T47D (cell line): ENCODE measurements around the gene AKIRIN2.

Source experiments
- DNase-seq, 2 experiments: peaks; one replicate each; pipeline versions ENCODE4 v3.0.0 to v3.0.0-alpha.2; 2011 to 2012; ENCODE audit warnings: low read depth in 1 of 2, low spot score in 1 of 2
- JUND ChIP-seq: IDR thresholded peaks from 2 replicates; pipeline ENCODE4 v1.6.1; 2012; ENCODE audit warnings: low read depth
- in situ Hi-C: cut with HindIII; loops from 2 replicates; pipeline ENCODE4 v1.10.0; 2016; ENCODE audit warnings: low sequenced_read_pairs, low pct_unique_long_range_greater_than_20kb

The AKIRIN2 gene

GRCh38 chr6:87669051-87669450 lies 33.0 kb downstream of the AKIRIN2 start:
- TF ChIP-seq JUND, result no peak
- in situ Hi-C loops, result no loop called here
- peak; percentile 25 to 49 for DNase-seq

GRCh38 chr6:87668013-87668412 lies 34.0 kb downstream of the AKIRIN2 start:
- TF ChIP-seq JUND, result no peak
- in situ Hi-C loops, result no loop called here
- no peak for DNase-seq

GRCh38 chr6:87667032-87667431 lies 35.0 kb downstream of the AKIRIN2 start:
- in situ Hi-C loops, result no loop called here
- no peak for TF ChIP-seq JUND
- no peak for DNase-seq

- in situ Hi-C loops, result no loop called here
- no peak for TF ChIP-seq JUND
- no peak for DNase-seq
Measured at GRCh38 chr6:87664921-87665485, 37.0 kb downstream of the AKIRIN2 start.

- DNase-seq, result no peak
- TF ChIP-seq JUND, result no peak
- in situ Hi-C loops, result no loop called here
Measured at GRCh38 chr6:87663434-87663833, 38.6 kb downstream of the AKIRIN2 start.

GRCh38 chr6:87661503-87661902 lies 40.5 kb downstream of the AKIRIN2 start:
- in situ Hi-C loops, result no loop called here
- no peak for TF ChIP-seq JUND
- no peak for DNase-seq

GRCh38 chr6:87661016-87661415 lies 41.0 kb downstream of the AKIRIN2 start:
- in situ Hi-C loops, result no loop called here
- no peak for TF ChIP-seq JUND
- DNase-seq, result no peak

GRCh38 chr6:87660226-87660911 lies 41.7 kb downstream of the AKIRIN2 start:
- in situ Hi-C loops, result no loop called here
- no peak for TF ChIP-seq JUND
- no peak for DNase-seq

GRCh38 chr6:87658516-87658915 lies 43.5 kb downstream of the AKIRIN2 start:
- DNase-seq, result no peak
- in situ Hi-C loops, result no loop called here

GRCh38 chr6:87656857-87657256 lies 45.2 kb downstream of the AKIRIN2 start:
- in situ Hi-C loops, result no loop called here
- no peak for TF ChIP-seq JUND
- no peak for DNase-seq

More at GRCh38 chr6:87658516-87658915, 43.5 kb downstream of the AKIRIN2 start:
- no peak for TF ChIP-seq JUND

GRCh38 chr6:87655824-87656223 lies 46.2 kb downstream of the AKIRIN2 start:
- no peak for DNase-seq
- TF ChIP-seq JUND, result no peak
- in situ Hi-C loops, result no loop called here

GRCh38 chr6:87654875-87655454 lies 47.1 kb downstream of the AKIRIN2 start:
- in situ Hi-C loops, result no loop called here
- DNase-seq, result no peak
- TF ChIP-seq JUND, result no peak

GRCh38 chr6:87654122-87654521 lies 47.9 kb downstream of the AKIRIN2 start:
- in situ Hi-C loops, result no loop called here
- DNase-seq, result no peak
- no peak for TF ChIP-seq JUND
